HG03469 (cell line): ENCODE measurements around the gene ZNF460.

Experiments used
- ATAC-seq: cut with Tn5 transposase; IDR thresholded peaks from one replicate; pipeline ENCODE4 v1.9.1; 2021; ENCODE audit warnings: mild to moderate bottlenecking, moderate library complexity, moderate number of reproducible peaks; ENCODE audit not compliant: unreplicated experiment

Gene ZNF460

DNA sequence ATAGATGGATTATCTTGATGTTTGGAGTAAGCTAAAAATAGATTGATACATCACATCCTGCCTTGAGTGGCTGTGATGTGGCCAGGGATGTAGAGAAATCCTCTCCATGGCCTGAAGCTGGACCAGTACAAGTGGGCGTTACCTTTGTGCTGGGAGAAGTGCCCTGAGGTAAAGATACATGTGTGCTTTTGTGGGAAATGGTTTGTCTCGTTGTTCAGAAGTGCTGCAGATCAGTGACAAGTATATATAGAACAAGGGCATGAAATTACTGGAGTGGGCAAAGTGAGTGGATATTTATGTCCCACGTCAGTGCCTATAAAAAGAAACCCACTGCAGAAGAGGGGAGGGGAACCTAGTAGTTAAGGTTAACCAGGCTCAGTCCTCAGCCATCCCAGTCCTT lies 58.6 kb downstream of the ZNF460 start:
- no peak for ATAC-seq

DNA sequence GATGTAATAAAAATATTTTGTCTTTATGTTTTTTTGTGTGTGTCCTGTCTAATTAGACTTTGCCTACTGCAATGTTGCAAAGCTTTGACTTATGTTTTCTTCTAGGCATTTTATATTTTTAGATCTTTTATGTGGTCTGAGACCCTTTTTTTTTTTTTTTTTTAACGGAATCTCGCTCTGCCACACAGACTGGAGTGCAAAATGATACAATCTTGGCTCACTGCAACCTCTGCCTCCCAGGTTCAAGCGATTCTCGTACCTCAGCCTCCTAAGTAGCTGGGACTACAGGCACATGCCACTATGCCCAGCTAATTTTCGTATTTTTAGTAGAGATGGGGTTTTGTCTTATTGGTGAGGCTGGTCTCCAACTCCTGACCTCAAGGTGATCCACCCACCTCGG lies 62.3 kb downstream of the ZNF460 start:
- ATAC-seq: no peak
